Measurements from ENCODE around the gene GAGE12G. TPM values are rescaled to one million over a fixed set of nuclear protein-coding genes. Genes with fewer than 3 reads are reported as not detected.

Gene GAGE12G
- total RNA-seq, 2 experiments from 2014 or later: not detected

DNA sequence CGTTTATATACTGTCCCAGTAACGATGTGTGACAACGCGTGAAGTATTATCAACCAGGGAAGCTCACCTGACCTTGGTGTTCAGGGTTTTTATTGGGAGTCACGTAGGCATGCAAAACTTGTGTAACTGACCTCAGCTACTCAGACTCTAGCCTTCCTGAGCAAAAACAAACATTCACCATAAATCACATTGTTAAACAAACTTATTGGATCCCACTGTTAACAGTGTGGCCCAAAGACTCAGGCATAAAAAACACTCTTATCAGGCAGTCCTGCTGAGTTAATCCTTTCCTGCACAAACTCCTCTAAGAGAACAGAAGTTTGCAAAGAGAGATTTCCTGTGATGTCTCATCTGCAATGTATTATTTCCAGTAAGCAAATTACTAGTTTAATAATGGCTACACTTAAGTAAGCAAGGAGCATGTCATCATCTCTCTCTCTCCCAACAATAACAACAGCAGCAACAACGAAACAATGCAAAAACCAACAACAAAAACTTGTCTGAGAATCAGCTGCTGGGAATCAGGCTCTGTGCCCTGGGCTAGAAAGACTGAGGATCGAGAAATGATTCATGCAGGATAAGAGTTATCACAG lies 40.6 kb downstream of the GAGE12G start:
- Histone ChIP-seq H3K4me1 (ENCODE audit: insufficient read depth, low read length) (no peaks in the 10 kb centered on the region), H3K27me3 (ENCODE audit: control insufficient read depth in 1 of 2, insufficient read depth in 2 of 2, low read length in 2 of 2) (no peaks in the 10 kb centered on the region), H3K36me3 (ENCODE audit: insufficient read depth, low read length) (no peaks in the 10 kb centered on the region), H3K9me3 (ENCODE audit: control insufficient read depth in 1 of 2, insufficient read depth in 1 of 2, low read length in 2 of 2) (no peaks in the 10 kb centered on the region), H3K27ac (ENCODE audit: low read depth in 1 of 2, low read length in 2 of 2) (no peak overlapping the region), H3K4me3 (ENCODE audit: low read length) (no peak overlapping the region)
- CTCF ChIA-PET: no interaction called here
- H3K27ac Mint-ChIP-seq: no peak overlapping the region
- H3K9me3 Mint-ChIP-seq: no peaks in the 10 kb centered on the region
- DNase-seq: no peak
- H3K4me3 Mint-ChIP-seq: no peak overlapping the region
- TF ChIP-seq, protein P1, sequence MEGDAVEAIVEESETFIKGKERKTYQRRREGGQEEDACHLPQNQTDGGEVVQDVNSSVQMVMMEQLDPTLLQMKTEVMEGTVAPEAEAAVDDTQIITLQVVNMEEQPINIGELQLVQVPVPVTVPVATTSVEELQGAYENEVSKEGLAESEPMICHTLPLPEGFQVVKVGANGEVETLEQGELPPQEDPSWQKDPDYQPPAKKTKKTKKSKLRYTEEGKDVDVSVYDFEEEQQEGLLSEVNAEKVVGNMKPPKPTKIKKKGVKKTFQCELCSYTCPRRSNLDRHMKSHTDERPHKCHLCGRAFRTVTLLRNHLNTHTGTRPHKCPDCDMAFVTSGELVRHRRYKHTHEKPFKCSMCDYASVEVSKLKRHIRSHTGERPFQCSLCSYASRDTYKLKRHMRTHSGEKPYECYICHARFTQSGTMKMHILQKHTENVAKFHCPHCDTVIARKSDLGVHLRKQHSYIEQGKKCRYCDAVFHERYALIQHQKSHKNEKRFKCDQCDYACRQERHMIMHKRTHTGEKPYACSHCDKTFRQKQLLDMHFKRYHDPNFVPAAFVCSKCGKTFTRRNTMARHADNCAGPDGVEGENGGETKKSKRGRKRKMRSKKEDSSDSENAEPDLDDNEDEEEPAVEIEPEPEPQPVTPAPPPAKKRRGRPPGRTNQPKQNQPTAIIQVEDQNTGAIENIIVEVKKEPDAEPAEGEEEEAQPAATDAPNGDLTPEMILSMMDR (IDR thresholded peaks at IDR 0.05): no peak
- no peaks in the 10 kb centered on the region for H3K4me1 Mint-ChIP-seq (ENCODE audit: low read depth)
- POLR2A ChIA-PET: no interaction called here
- no peak for ATAC-seq (ENCODE audit: poor library complexity)
- intact Hi-C loops (cut with DNase I, micrococcal nuclease): no loop called here
- no peaks in the 10 kb centered on the region for H3K36me3 Mint-ChIP-seq (ENCODE audit: low read depth)
- H3K27me3 Mint-ChIP-seq: no peaks in the 10 kb centered on the region

DNA sequence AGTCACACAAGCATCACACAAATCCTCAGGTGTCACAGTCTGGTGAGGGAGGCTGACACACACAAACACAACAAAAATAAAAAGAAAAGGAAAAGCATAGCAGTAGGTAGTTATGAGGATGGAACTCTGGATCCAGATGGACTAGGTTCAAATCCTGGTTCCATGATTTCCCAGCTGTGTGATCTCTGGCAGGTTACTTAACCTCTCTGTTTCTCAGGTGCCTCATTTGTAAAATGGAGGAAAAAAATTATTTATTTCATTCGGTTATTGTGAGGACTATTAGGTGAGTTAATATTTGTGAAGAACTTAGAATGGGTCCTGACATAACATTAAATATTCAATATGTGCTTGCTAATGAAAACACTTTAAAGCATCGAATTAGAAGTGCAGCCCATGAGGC lies 48.4 kb downstream of the GAGE12G start:
- no peak overlapping the region for H3K27ac ChIP-seq (ENCODE audit: low read depth in 1 of 2, low read length in 2 of 2)
- H3K4me1 ChIP-seq (ENCODE audit: insufficient read depth, low read length): no peaks in the 10 kb centered on the region
- H3K9me3 ChIP-seq (ENCODE audit: control insufficient read depth in 1 of 2, insufficient read depth in 1 of 2, low read length in 2 of 2): no peaks in the 10 kb centered on the region
- H3K27ac Mint-ChIP-seq: no peak overlapping the region
- CTCF ChIA-PET: no interaction called here
- DNase-seq (no peak), ATAC-seq (ENCODE audit: poor library complexity) (no peak)
- no peaks in the 10 kb centered on the region for H3K36me3 ChIP-seq (ENCODE audit: insufficient read depth, low read length)
- intact Hi-C loops (cut with DNase I, micrococcal nuclease): no loop called here
- no peaks in the 10 kb centered on the region for H3K36me3 Mint-ChIP-seq (ENCODE audit: low read depth)
- H3K27me3 Mint-ChIP-seq: no peaks in the 10 kb centered on the region
- no peak overlapping the region for H3K4me3 ChIP-seq (ENCODE audit: low read length)
- TF ChIP-seq, protein P1 (IDR thresholded peaks at IDR 0.05): no peak
- H3K4me3 Mint-ChIP-seq: no peak overlapping the region
- no peaks in the 10 kb centered on the region for H3K4me1 Mint-ChIP-seq (ENCODE audit: low read depth)
- POLR2A ChIA-PET: no interaction called here
- H3K9me3 Mint-ChIP-seq: no peaks in the 10 kb centered on the region
- no peaks in the 10 kb centered on the region for H3K27me3 ChIP-seq (ENCODE audit: control insufficient read depth in 1 of 2, insufficient read depth in 2 of 2, low read length in 2 of 2)

Other genes with a start within 250 kb of the GAGE12G start
- gene GAGE12J, start 248.4 kb upstream of the GAGE12G start, total RNA-seq: not detected
- not detected for gene GAGE13, start 238.8 kb upstream of the GAGE12G start, total RNA-seq
- gene GAGE12C, start 38.2 kb upstream of the GAGE12G start, total RNA-seq: not detected
- not detected for gene GAGE12D, start 28.7 kb upstream of the GAGE12G start, total RNA-seq
- gene GAGE12E, start 19.1 kb upstream of the GAGE12G start, total RNA-seq: not detected
- gene GAGE12F, start 9.6 kb upstream of the GAGE12G start, total RNA-seq: not detected
- not detected for gene GAGE12H, start 9.5 kb downstream of the GAGE12G start, total RNA-seq
- not detected for gene GAGE2A, start 19.1 kb downstream of the GAGE12G start, total RNA-seq
- gene GAGE1, start 28.6 kb downstream of the GAGE12G start, total RNA-seq: not detected
- not detected for gene PAGE1, start 125.6 kb downstream of the GAGE12G start, total RNA-seq